Brain microvascular endothelial cell (primary cell): ENCODE measurements around the gene ATR.
"Not testable (repeated sequence)": the region's sequence is repeated elsewhere in the genome, so short reads cannot be mapped to it uniquely, and the experiment has no call there.

ENCODE experiments used
- DNase-seq: peaks from one replicate; pipeline ENCODE4 v3.0.0-alpha.2; 2020
- H3K27ac ChIP-seq: fragments of 250-450 bp; sonication (Bioruptor Pico); 2 replicates; pipeline ENCODE4 v1.5.1; 2020; ENCODE audit warnings: mild to moderate bottlenecking, moderate library complexity
- H3K27me3 ChIP-seq: fragments of 250-450 bp; sonication (Bioruptor Pico); replicated peaks from 2 replicates; pipeline ENCODE4 v1.5.1; 2020; ENCODE audit warnings: mild to moderate bottlenecking
- H3K36me3 ChIP-seq: fragments of 250-450 bp; sonication (Bioruptor Pico); replicated peaks from 2 replicates; pipeline ENCODE4 v1.5.1; 2020; ENCODE audit warnings: mild to moderate bottlenecking
- H3K4me3 ChIP-seq: 2 replicates; pipeline ENCODE4 v1.5.1; 2011; ENCODE audit warnings: low read depth, mild to moderate bottlenecking, control low read depth, low read length, moderate library complexity
- CTCF ChIP-seq: IDR thresholded peaks from 2 replicates; pipeline ENCODE4 v1.5.1; 2011; ENCODE audit warnings: low read depth, mild to moderate bottlenecking, moderate library complexity, low read length, control low read depth, inconsistent platforms; ENCODE audit errors: missing control alignments
- in situ Hi-C: cut with HindIII; loops from 2 replicates; pipeline ENCODE4 v1.10.0; 2017; ENCODE audit warnings: low sequenced_read_pairs, low pct_ligation_motif_present

The ATR gene

DNA sequence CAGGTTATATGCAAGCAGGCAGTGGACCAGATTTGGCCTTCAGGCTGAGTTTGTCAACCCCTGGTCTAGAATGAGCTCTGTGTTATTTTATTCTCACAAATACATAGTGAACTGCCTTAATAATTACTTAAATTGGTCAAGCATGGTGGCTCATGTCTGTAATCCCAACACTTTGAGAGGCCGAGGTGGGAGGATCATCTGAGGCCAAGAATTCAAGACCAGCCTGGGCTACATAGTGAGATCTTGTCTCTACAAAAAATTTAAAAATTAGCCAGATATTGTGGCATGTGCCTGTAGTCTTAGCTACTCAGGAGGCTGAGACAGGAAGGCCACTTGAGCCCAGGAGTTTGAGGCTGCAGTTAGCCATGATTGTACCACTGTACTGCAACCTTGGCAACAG is 32.7 kb upstream of the ATR start:
- TF ChIP-seq CTCF = no peak
- no peaks in the 10 kb centered on the region for H3K36me3 ChIP-seq
- in situ Hi-C loops = no loop called here
- no peak for DNase-seq
- H3K27ac ChIP-seq = no peak overlapping the region
- no peak overlapping the region for H3K4me3 ChIP-seq
- H3K27me3 ChIP-seq = no peaks in the 10 kb centered on the region

DNA sequence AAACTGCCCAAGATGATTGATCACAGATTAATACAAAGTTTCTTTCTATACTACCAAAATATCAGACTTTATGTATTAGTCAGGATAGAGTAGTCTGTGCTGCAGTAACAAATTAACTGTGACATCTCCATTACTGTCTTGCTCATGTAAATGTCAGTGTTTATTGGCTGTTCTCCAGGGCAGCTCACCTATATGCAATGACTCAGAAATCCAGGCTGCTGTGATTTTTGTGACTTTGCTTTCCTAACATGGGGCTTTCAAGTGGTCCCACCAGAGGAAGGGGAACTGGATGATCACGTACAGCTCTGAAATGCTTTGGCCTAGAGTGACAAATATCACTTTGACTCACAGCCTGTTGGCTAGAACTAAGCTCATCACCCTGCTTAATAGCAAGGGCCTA is 30.6 kb upstream of the ATR start:
- no peak overlapping the region for H3K27ac ChIP-seq
- no peak overlapping the region for H3K4me3 ChIP-seq
- TF ChIP-seq CTCF = no peak
- no peaks in the 10 kb centered on the region for H3K36me3 ChIP-seq
- no peak for DNase-seq
- H3K27me3 ChIP-seq = no peaks in the 10 kb centered on the region
- in situ Hi-C loops = no loop called here

- no peak for TF ChIP-seq CTCF
- H3K36me3 ChIP-seq = no peaks in the 10 kb centered on the region
These were observed 30.1 kb upstream of the ATR start for GRCh38 chr3:142608631-142609030.

DNA sequence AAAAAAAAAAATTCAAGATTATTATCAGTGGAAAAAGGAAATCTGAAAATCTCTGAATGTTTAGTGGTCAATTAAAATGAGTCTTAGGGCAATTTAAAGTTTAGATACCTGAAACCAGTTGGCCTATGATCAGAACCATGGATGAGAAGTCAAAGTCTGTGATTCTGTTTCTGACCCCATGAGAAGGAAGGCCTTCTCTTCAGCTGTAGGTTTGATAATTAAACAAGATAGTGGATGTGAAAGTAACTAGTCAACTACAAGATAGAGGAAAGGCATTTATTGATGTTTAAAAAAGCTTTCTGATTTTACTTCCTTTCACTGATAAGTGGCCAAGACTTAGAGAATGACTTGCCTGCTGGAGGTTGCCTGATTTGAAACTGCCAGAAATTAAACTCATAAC is 26.4 kb upstream of the ATR start:
- no peak for DNase-seq
- Histone ChIP-seq H3K4me3 (no peak overlapping the region), H3K36me3 (no peaks in the 10 kb centered on the region), H3K27me3 (no peaks in the 10 kb centered on the region), H3K27ac (no peak overlapping the region)
- in situ Hi-C loops = no loop called here
- no peak for TF ChIP-seq CTCF

More at GRCh38 chr3:142608631-142609030, 30.1 kb upstream of the ATR start:
- no peak for DNase-seq
- in situ Hi-C loops = no loop called here
- Histone ChIP-seq H3K4me3 (no peak overlapping the region), H3K27ac (no peak overlapping the region), H3K27me3 (no peaks in the 10 kb centered on the region)

GRCh38 chr3:142603386-142603705 is 24.8 kb upstream of the ATR start:
- H3K27ac ChIP-seq, in situ Hi-C loops, H3K36me3 ChIP-seq, DNase-seq, H3K27me3 ChIP-seq, H3K4me3 ChIP-seq: not testable (repeated sequence)

DNA sequence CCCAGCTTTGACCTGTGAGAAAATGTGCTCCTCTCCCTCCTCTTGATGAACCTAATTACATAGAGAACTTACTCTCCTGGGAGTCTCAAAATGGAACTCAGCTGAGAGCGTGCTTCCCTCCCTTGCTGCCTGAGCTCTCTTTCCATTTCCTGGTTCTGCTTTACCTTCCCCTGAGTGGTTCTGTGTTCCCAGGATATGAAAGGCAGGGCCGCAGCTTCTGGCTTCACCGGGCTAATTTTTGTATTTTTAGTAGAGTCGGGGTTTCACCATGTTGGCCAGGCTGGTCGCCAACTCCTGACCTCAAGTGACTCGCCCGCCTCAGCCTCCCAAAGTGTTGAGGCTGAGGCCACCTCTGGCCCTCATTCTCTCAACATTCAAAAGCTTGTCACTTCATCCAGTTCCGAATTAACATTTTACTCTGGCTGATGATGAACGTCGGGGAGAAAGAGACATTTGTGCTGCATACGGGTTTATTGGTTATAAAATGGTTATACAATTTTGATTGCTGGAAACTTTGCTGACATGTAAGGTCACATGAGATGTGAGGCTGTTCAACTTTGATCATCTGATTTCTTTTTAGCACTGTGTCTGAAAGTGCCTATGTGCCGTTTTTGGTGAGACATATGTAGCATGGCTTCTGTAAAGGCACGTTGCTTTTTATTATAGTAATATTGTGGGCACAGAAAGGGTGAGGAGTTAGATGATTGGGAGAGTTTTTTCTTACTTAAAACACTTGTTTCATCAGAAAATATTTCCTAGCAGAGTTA is 24.3 kb upstream of the ATR start:
- in situ Hi-C loops = no loop called here
- Histone ChIP-seq H3K27me3 (no peaks in the 10 kb centered on the region), H3K36me3 (no peaks in the 10 kb centered on the region), H3K4me3 (no peak overlapping the region), H3K27ac (no peak overlapping the region)
- no peak for TF ChIP-seq CTCF
- no peak for DNase-seq
